A673 (cell line): ENCODE data around the gene ITGB2.

ENCODE experiments used
- CTCF ChIP-seq: fragments of 300-800, 200-600 bp; sonication (generic); conservative IDR thresholded peaks from 2 replicates; pipeline ENCODE4 v1.5.1; 2017; ENCODE audit warnings: low read depth, mild to moderate bottlenecking, antibody characterized with exemption, low read length, moderate library complexity, mixed read lengths
- EZH2 ChIP-seq: fragments of 200-600 bp; sonication (generic); IDR thresholded peaks from 2 replicates; pipeline ENCODE4 v1.6.1; 2017; ENCODE audit warnings: borderline replicate concordance, low read depth, mild to moderate bottlenecking, mixed read lengths, antibody characterized with exemption, low read length; ENCODE audit not compliant: poor library complexity, severe bottlenecking

GRCh38 chr21:44857127-44857892 is 63.4 kb downstream of the ITGB2 start:
- no peak for TF ChIP-seq CTCF
- TF ChIP-seq EZH2: no peak
